Islet of Langerhans (tissue), 1 donor: ENCODE data around the gene BICC1.

Source experiments
- FAIRE-seq: peaks from one replicate; lab custom pipeline; 2011; peaks lifted over from hg19 to GRCh38; lab: Jason Lieb, UNC

BICC1 gene

DNA sequence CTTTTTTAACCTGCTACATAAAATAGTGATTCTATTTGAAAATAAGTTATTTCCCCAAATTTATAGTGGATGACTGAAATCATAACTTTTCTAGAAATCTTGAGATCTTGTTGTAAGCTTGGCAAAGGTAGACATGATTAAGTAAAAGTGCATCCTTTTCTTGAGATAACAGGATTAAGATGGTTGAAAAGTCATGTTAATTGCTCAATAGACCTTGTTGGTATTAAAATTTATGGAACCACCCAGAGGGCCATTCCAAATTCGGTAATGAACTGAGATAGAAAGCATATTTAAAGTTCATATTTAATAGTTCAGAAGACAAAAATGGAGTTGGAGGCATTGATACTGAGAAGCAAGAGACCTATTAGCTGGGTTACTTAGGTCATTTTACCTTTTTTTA lies 139.1 kb downstream of the BICC1 start:
- no peak for FAIRE-seq

DNA sequence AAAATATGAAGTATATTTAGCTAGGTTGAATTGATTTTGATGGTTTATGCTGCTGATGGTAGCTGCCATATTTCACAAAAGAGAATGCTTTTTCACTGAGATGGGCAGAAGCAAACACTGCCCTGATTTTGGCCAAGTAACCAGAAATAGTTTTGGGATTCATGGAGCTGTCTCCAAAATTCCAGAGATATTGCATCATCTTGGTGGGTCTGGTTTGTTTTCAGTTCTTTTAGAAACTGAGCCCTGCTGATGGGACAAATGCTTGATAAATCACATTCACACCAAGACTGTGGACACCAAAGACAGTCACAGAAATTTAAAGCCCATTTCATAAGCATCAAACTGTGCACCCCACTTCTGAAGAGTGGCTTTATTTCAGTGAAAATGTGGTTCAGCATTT lies 140.5 kb downstream of the BICC1 start:
- FAIRE-seq, result no peak

DNA sequence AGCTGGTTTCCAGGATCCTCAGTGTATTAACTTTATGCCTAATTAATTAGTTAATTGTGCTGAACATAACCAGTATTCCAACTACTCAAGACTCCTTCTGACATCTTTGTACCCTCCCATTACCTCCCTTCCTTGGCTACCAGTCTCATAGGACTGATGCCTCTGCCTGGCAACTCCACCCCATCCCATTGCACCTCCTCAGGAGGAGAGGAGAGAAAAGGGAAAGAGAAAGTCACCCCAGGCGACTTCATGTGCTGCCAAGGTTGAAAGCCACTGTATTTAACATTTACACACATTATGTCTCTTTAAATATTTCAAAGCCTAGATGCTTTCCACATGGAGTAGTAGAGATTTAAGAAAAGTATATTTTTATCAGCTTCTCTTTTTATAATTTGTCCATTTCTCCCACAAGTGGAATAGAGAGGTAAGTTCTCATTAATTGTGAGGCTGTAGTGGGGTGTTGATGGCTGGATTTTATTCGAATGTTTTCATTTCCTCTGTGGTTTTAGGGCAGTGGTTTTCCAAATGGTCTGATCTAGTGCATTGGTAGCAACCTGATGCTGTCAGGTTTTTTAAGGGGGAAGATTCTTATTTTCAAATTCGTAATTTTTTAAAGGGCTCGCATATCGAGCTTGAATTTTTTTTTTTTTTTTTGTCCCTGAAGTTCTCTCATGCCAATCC lies 148.0 kb downstream of the BICC1 start:
- no peak for FAIRE-seq

DNA sequence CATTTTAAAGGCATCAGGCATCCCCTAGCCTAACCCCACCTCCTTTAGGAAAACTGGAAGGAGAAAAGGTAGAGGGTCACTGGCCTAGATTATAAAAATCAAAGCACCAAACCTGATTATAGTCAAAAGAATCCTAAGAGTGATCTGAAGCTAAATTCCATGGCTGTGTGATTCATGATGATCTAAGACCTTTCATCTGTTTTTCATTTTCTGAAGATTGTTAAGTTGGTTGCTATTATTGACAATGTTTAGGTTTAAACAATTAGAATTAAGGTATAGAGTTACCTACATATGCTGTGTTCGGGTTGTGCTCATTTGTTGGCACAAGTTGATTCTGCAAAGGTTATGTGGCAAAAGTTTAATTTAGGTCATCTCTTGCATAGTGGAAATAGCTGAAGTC lies 148.7 kb downstream of the BICC1 start:
- FAIRE-seq, result peak; percentile 17

DNA sequence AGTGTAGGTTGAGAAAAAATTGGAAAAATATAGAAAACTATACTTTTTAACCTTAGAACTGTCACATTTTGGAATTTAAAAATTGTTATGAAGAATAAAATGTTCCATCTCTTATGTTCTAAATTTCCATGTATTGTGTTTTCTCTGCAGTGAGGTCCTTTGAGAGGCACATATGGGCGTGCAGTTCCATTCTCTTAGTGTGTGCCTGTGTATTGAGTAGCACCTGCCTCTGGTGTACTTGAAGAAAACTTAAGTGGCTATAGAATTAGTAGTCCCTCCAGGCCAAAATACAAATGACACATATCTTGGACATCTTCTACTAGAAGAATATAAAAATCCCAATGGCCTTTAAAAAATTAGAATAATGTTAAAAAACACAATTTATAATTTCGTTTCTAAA lies 149.2 kb downstream of the BICC1 start:
- no peak for FAIRE-seq

DNA sequence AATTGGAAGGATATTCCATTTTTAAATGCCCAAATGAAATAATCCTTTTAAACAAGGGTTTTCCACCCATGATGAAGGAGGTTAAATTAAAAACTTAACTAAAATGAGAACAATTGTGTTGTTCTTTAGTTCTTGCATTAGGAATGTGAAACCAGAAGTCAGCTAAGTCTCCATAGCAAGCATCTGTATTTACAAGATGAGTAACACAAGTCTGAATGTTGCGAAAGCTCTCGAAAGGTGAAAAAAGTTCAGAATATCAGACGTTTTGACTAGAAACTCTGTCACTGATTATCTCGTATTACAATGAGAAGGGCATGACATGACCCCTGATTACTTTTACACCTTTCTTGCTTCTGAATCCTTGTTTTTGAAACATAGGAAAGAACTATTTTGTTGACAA lies 149.6 kb downstream of the BICC1 start:
- FAIRE-seq, result peak; percentile 24

DNA sequence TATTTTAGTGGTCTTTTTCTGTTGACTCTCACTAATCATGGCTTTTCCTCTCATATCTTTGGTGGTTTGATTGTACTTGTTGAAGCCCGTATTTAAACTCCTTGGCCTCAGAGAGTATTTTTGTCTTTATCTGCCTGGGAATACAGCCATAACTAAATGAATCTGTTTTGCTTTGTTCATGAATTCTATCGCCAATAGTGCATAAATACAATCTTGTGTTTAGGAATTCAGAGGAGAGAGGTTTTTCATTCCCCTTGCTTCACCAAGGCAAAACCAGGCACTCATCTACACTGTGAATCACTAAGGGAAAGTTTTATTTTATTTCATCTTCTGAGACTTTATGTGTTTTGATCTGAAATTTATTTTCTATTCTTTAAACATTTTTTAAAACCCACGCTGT lies 152.7 kb downstream of the BICC1 start:
- peak; percentile 47 for FAIRE-seq

DNA sequence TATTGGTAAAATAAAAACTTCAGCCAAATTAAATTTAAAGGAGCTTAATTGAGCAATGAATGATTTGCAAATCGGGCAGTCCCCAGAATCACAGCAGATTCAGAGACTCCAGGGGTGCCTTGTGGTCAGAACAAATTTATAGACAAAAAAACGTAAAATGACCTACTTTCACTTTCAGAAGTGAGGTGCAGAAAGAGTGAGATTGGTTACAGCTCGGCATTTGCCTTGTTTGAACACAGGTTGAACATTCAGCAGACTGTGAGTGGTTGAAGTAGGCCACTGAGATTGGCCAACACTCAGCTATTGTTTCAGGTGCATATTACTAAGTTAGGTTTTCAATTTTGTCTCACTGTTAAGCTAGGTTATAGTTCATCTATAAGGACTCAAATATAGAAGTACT lies 153.4 kb downstream of the BICC1 start:
- peak; percentile 87 for FAIRE-seq

DNA sequence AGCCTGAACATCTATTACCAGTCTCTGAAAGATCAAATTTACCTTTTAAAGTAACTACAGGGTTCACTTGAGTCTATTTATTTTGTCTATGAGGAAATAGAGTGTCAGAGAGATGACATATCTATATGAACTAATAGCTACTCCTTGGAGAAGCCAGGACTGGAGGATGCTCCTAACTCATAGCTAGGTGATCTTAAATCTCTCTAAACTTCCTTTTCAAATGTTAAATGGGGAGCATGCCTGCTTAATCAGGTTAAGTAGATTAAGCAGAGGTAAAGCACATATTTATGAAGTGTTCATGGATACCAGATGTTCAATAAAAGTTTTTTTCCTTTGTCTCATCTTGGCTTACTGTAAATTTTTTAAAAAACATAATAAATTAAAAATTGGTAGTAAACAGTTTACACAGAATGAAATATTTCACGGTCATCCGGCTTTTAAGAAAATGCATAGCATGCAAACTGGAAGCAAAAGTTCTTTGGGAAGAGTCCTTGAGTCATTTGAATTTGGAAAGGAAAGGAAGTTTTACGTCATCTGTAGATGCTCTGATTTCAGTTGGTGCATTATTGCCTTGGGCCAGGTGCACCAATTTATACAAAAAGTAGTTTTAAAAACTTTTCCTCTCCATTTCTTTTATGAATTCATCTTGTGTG lies 155.1 kb downstream of the BICC1 start:
- FAIRE-seq, result no peak

DNA sequence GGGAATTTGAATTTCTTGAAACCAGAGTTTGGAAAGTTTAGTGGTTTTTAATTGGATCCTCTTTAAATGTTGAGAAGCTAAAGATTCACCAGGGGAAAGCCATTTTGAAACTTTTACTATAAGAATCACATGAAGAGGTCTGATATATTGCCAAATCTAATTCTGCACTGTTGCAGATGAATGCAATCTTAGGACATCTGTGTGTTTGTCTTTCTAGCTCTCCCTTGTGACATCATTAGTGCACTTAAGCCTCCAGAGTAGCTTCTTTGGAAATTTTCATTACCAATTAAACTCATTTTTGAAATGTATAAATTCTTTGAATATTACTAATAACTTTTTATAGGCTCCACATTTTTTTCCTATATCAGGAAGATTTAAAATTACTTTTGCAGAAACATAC lies 160.2 kb downstream of the BICC1 start:
- FAIRE-seq, result no peak

DNA sequence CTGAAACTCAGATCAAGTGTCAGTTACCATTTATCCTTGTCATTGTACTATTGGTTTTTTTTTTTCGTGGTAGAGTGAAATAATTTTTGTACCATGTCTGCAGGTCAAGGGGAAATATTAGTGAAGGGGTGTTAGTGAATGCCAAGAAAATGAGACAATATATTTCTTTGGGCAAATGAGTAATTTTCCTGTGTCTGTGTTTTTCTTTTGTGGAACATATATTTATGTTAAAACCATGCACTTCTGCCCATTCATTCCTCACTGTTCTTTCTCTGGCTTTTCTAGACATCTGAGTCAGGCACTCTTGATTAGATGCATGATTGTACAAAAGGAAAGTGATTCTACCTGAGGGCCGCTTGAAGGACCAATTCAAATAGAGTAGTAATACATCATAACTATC lies 161.6 kb downstream of the BICC1 start:
- no peak for FAIRE-seq

DNA sequence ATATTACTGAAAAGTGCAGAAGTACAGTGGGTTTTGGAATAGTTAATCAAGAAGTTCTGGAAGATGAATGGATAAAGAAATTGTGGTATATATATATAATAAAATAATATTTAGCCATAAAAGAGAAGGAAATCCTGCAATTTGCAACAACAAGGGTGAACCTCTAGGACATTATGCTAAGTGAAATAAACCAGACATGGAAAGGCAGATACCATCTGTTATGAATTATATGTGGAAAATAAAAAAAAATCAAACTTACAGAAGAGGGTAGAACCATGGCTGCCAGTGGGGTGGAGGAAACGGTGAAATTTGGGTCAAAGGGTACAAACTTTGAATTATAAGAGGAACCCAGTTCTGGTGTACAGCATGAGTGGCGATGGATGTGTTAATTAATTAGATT lies 162.6 kb downstream of the BICC1 start:
- FAIRE-seq, result no peak

DNA sequence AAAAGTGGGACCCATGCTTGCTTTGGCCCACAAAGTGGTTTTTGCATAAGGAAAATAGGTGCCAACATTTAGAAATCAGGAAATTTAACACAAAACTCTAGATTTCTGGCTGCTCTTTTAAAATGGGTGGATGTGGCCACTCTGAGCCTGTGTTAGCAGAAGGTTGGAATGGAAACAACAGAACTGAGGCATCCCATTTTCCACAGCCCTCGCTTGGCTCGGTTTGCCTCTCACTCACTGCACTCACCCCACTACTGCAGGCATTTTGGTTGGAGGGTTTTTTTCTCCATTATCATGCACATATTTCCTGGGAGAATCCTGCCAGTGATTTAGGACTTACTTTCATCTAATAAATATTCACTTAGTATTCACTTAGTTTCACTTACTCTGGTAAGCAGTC lies 178.9 kb downstream of the BICC1 start:
- FAIRE-seq, result no peak

DNA sequence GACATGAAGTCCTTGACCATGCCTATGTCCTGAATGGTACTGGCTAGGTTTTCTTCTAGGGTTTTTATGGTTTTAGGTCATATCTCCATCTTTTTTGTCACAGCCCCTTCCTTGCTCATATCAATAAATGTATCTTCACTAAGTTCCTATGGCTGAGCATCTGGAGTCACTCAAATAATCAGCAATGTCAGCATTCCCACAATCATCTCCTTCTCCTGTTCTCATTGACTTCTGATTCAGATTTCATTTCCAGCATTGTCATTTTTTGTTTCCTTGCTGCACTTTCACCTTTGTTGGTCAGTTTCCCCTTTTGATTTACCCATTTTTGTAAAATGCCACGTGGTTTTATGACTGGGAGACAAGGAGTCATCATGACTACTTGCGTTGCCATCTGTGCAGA lies 181.2 kb downstream of the BICC1 start:
- FAIRE-seq, result no peak

DNA sequence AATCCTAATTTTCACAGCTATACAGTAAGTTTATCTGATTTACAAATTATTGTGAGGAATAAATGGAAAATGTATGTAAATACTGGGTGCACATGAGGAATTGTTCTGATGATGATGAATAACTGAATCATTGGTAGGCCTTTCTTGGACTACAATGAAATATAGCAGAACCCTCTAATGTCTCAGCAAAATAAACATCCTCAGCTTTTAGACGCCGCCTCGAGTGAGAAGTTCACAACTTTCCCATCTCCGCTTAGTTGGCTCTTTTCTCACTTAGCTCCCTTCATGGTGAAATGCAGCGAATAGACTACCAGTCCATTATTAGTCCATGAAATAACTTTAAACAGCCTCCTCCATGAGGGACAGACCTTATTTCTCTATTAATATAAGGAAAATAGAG lies 182.3 kb downstream of the BICC1 start:
- FAIRE-seq, result no peak

DNA sequence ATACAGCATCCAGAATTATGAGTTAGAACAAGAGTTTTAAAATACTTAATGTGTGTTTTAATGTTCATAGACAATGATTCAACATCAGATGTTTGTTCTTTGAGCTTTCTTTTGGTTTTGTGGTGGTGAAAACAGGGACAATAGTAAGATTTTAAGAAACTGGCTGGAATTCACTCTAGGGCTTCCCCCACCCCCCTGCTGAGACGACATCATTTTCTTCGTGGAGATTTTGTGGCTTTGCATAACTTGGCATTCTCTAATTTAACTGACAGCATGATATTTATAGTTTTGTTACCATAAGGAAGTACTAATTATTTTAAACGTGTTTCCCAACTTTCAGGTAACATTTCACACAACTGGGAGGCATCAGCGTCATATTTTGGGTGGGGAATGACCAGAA lies 184.1 kb downstream of the BICC1 start:
- no peak for FAIRE-seq

DNA sequence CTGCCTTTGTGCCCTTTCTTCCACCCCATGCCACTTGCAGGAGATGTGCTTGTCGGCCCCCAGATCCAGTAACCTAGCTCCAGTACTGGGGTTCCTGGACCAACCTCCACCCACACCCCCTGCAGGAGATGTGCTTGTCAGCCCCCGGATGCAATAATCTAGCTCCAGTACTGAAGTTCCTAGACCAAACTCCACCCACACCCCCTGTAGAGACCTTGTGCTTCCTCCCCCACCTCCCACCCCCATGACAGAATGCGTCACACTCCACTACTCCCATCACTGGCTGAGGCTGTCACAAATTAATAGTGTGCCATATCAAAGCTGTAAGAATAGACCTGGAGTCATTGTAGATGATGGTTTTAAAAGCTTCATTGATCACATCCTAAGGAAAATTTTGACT lies 185.0 kb downstream of the BICC1 start:
- no peak for FAIRE-seq

DNA sequence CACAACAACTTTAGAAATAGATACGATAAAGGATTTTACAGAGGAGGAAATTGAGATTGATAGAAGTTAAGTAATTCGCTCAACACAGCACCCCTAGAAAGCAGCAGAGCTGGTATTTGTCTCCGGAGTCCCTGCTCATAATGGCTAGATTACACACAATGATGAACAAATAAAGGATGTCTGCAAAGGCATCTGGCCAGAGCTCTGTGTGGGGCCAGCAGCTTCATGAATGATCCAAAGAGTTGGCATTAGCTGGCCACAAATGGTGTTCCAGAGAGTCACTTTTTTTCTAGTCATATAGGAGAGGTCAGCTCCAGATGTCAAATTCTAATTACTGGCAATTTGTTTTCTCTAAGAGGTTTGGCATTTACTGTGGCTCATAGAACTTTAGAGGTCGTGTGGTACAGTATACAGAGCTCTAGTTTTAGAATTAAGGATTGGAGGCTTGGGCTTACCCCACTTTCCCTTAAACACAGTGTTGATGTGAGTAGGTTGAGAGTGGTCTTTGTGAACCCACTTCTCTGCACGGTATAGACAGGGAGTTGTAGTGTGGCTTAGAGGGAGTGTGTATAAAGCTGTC lies 186.2 kb downstream of the BICC1 start:
- no peak for FAIRE-seq

DNA sequence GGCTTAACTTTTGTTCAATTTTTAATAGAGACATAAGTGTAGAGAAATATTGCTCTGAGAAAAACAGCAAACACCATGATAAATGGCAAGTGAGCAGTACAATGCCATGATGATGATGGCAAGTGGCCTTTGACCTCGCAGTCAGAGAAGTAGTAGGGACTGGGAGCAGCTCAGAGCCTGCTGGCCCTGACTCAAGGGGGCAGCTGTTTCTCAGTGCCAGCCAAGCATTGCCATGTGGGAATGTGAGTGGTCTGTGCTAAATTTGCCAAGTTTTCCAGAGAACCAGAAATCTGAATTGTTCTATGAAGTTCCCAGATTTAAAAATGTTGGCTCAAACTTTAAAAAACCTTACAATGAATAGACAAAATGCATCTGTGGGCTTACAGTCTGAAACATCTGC lies 187.9 kb downstream of the BICC1 start:
- FAIRE-seq, result no peak

DNA sequence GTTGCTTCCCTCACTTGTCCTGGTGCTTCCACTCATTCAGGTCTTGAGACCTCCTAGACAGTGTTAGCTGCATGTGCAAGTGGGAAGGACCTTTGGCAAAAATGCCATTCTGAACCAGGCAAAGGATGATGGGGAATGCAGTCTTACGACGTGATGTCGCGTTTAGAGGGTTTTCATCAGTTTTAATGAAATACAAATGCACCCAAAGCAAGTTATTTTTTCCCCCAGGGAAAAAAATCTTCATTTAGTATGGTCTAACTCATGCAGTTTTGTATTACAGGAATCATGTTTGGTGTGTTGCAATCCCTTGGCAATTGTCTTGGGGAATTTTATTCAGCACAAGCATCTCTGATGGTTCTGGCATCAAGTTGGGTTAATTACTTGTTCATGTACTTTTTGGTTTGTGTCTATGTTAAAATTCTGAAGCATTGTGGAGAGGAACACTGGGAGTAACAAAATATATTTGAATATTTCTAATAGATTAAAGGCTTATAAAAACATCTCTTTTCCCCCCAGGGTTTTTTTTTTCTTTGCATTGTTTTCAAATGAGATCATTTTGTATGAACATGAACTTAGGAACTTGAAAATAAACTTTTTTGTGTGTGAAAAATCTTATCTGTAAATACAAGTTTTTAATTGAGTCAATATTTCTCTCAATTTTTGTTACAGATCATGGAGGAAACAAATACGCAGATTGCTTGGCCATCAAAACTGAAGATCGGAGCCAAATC lies 188.9 kb downstream of the BICC1 start:
- FAIRE-seq, result no peak

DNA sequence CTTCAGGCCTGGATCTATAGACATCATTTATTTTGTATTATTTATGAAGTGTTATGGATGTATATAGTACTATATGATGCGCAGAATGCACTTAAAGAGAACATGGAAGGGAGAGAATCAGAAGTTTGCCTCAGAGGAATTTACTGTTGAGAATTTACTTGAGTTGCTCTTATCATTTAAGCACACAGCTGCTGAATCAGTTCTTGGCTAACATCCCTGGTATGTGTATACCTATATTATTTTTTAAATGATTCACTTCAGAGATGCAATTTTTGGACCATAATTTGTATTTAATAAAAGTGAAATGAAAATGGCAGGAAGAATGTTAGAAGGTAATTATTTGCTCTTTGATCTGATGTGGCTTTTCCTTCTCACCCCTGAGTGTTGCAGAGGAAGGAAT lies 191.6 kb downstream of the BICC1 start:
- no peak for FAIRE-seq

DNA sequence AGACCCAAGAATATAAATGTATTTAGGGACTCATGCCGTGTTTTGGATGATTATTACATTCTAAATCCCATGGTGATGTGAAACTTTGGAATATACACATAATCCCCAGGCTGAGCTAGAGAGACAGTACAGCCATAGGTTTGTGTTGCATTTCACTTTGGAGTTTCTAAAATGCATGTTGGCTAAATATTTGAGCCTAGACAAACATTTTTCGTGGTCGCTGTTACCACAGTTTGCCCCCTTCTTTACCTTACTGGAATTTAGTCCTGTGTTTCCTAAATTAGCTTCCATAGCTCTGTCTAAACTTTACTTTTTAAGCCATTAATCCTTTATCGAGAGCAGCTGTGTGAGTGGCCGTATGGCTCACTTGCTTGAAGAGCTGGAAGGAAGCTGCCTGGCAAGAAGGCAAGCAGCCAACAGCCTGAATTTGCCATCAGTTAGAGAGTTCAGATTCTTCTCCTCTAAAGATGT lies 192.0 kb downstream of the BICC1 start:
- FAIRE-seq, result no peak

DNA sequence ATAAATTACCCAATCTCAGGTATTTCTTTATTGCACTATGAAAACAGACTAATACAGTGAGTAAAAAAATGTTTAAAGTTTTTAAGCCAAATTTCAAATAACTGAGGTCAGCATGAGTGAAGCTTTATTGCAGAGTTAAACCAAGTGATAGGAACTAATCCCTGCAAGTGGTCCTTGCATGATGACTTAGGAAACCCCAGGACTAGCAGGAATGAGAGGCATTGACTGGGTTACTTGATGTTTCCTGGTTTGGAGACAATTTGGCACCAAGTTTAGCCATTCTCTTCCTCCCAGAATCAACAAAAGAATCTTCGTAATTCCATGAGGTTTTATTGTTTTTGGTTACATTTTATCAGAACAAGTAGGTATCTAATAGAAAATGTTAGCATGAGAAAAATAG lies 194.2 kb downstream of the BICC1 start:
- FAIRE-seq, result no peak
